Right ventricle myocardium inferior (tissue), 1 donor: Measurements from ENCODE around the gene LCOR. TPM values are rescaled to one million over a fixed set of nuclear protein-coding genes. Genes with fewer than 3 reads are reported as not detected.
"Not testable (repeated sequence)": the region's sequence is repeated elsewhere in the genome, so short reads cannot be mapped to it uniquely, and the experiment has no call there.

ENCODE experiments used
- ATAC-seq: fragments of 200-7000 bp; cut with Tn5 transposase; one replicate; pipeline ENCODE4 v1.9.1; 2020; ENCODE audit warnings: mild to moderate bottlenecking, moderate library complexity
- DNase-seq: peaks from one replicate; pipeline ENCODE4 v3.0.0; 2021; ENCODE audit errors: missing footprints
- intact Hi-C: fragments of 100-400 bp; cut with DNase I; formaldehyde crosslinking; loops from one replicate; pipeline ENCODE4 v1.11.0; 2022
- long read RNA-seq: library from polyadenylated mRNA; unstranded; transcript quantifications from one replicate; pipeline ENCODE4 v2.0.0, GENCODE V29; 2021
- total RNA-seq: library from RNA; stranded (reverse); fragmentation: NEBNext Ultra II Directional; extraction: Animal tissue kit (Norgen Biotek cat#: 25700); gene quantifications from one replicate; pipeline ENCODE4 v1.2.1, GENCODE V29; 2021
- donor health status: DM: no; HTN: yes; CAD: no; lungs with severe emphysema.

LCOR gene
- total RNA-seq, result 21.7 TPM
- long read RNA-seq, full-length matches to known transcripts, result 1 of 8 reads
- long read RNA-seq, partial matches to known transcripts, result 1 of 8 reads
- long read RNA-seq, other reads (novel, unspliced or antisense), result 6 of 8 reads

GRCh38 chr10:96831867-96832720 is at the start of gene LCOR:
Gene LCOR, plus strand, starts transcription at chr10:96832298. Its CDS starts 116,760 bp downstream, at chr10:96949058.
- ATAC-seq (peak; percentile 91), DNase-seq (peak; percentile 93)
- intact Hi-C loops, result loop anchor here (2.0 to 5.0 kb wide), 4 partner anchors 80 to 460 kb away; no protein-coding TSS in a partner anchor

GRCh38 chr10:96784253-96784652 is 47.8 kb upstream of the LCOR start:
- ATAC-seq, result no peak
- intact Hi-C loops, result no loop called here
- DNase-seq, result no peak

GRCh38 chr10:96789571-96790108 is 42.5 kb upstream of the LCOR start:
- DNase-seq (no peak), ATAC-seq (no peak)
- intact Hi-C loops, result no loop called here

- ATAC-seq (no peak), DNase-seq (no peak)
- intact Hi-C loops, result no loop called here
Measured at GRCh38 chr10:96791902-96792301, 40.2 kb upstream of the LCOR start.

- intact Hi-C loops, result no loop called here
- DNase-seq, result no peak
- ATAC-seq, result no peak
Measured at GRCh38 chr10:96794836-96795733, 37.0 kb upstream of the LCOR start.

- DNase-seq (no peak), ATAC-seq (no peak)
- intact Hi-C loops, result no loop called here
Measured at GRCh38 chr10:96797485-96797884, 34.6 kb upstream of the LCOR start.

GRCh38 chr10:96803288-96803664 is 28.8 kb upstream of the LCOR start:
- DNase-seq (no peak), ATAC-seq (no peak)
- intact Hi-C loops, result no loop called here

- DNase-seq (no peak), ATAC-seq (no peak)
- intact Hi-C loops, result no loop called here
Measured at GRCh38 chr10:96814264-96814663, 17.8 kb upstream of the LCOR start.

- intact Hi-C loops, ATAC-seq, DNase-seq: not testable (repeated sequence)
Measured at GRCh38 chr10:96818971-96819370, 13.1 kb upstream of the LCOR start.

GRCh38 chr10:96820765-96821164 is 11.3 kb upstream of the LCOR start:
- DNase-seq, result no peak
- no peak for ATAC-seq
- intact Hi-C loops, result no loop called here

- intact Hi-C loops, result loop anchor here (5.0 kb wide), 1 partner anchor 184 kb away; no protein-coding TSS in a partner anchor
- ATAC-seq, result no peak
- DNase-seq, result no peak
Measured at GRCh38 chr10:96826438-96826837, 5.7 kb upstream of the LCOR start.

- ATAC-seq, result no peak
- intact Hi-C loops, result loop anchor here (5.0 kb wide), 1 partner anchor 186 kb away; no protein-coding TSS in a partner anchor
- DNase-seq, result no peak
Measured at GRCh38 chr10:96828609-96829008, 3.5 kb upstream of the LCOR start.

- DNase-seq, result no peak
- intact Hi-C loops, result loop anchor here (5.0 kb wide), 1 partner anchor 187 kb away; no protein-coding TSS in a partner anchor
- no peak for ATAC-seq
Measured at GRCh38 chr10:96829029-96829773, 2.9 kb upstream of the LCOR start.

- ATAC-seq (no peak), DNase-seq (no peak)
- intact Hi-C loops, result loop anchor here (5.0 kb wide), 3 partner anchors 82 to 458 kb away; no protein-coding TSS in a partner anchor
Measured at GRCh38 chr10:96830511-96831199, 1.4 kb upstream of the LCOR start.

GRCh38 chr10:96831200-96831866 is 765 bp upstream of the LCOR start:
- intact Hi-C loops, result loop anchor here (5.0 kb wide), 3 partner anchors 81 to 459 kb away; no protein-coding TSS in a partner anchor
- DNase-seq (no peak), ATAC-seq (no peak)

- peak; percentile 76 for ATAC-seq
- peak; percentile 94 for DNase-seq
- intact Hi-C loops, result loop anchor here (2.0 to 5.0 kb wide), 4 partner anchors 80 to 460 kb away; no protein-coding TSS in a partner anchor
Measured at GRCh38 chr10:96832721-96833219, 672 bp downstream of the LCOR start.
